Gastroesophageal sphincter (tissue), 3 donors: Measurements from ENCODE around the gene RPL28.
"Not testable (repeated sequence)": the region's sequence is repeated elsewhere in the genome, so short reads cannot be mapped to it uniquely, and the experiment has no call there.

Experiments
- EP300 ChIP-seq: sonication (generic); formaldehyde crosslinking; IDR thresholded peaks from one replicate; pipeline ENCODE4 v1.6.1; 2017; ENCODE audit warnings: antibody characterized with exemption, mild to moderate bottlenecking
- POLR2A ChIP-seq, 2 donors: fragments of 450-650 bp; IDR thresholded peaks; one replicate each; pipeline ENCODE4 v1.6.1; 2017; ENCODE audit warnings: antibody characterized with exemption in 2 of 2, mild to moderate bottlenecking in 2 of 2, moderate library complexity in 1 of 2
- POLR2AphosphoS5 ChIP-seq: sonication (generic); formaldehyde crosslinking; IDR thresholded peaks from one replicate; pipeline ENCODE4 v1.6.1; 2017; ENCODE audit warnings: antibody characterized with exemption
- TF ChIP-seq, protein P1 (sequence below), 4 experiments: fragments of 200-600 bp in 2 of 4; fragments of 450-650 bp in 2 of 4; sonication (generic) in 1 of 4; IDR thresholded peaks; one replicate each; pipeline ENCODE4 v1.5.1; 2017 to 2019; ENCODE audit warnings: antibody characterized with exemption in 4 of 4, mild to moderate bottlenecking in 2 of 4, moderate library complexity in 2 of 4

DNA sequence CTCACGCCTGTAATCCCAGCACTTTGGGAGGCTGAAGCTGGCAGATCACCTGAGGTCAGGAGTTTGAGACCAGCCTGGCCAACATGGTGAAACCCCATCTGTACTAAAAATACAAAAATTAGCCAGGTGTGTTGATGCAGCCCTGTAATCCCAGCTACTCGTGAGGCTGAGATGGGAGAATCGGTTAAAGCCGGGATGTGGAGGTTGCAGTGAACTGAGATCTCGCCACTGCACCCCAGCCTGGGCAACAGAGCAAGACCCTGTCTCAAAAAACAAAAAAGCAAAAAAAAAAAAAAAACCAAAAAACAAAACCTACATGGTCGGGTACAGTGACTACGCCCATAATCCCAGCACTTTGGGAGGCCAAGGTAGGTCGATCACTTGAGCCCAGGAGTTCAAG, 23.4 kb downstream of the RPL28 start:
- TF ChIP-seq, protein P1, sequence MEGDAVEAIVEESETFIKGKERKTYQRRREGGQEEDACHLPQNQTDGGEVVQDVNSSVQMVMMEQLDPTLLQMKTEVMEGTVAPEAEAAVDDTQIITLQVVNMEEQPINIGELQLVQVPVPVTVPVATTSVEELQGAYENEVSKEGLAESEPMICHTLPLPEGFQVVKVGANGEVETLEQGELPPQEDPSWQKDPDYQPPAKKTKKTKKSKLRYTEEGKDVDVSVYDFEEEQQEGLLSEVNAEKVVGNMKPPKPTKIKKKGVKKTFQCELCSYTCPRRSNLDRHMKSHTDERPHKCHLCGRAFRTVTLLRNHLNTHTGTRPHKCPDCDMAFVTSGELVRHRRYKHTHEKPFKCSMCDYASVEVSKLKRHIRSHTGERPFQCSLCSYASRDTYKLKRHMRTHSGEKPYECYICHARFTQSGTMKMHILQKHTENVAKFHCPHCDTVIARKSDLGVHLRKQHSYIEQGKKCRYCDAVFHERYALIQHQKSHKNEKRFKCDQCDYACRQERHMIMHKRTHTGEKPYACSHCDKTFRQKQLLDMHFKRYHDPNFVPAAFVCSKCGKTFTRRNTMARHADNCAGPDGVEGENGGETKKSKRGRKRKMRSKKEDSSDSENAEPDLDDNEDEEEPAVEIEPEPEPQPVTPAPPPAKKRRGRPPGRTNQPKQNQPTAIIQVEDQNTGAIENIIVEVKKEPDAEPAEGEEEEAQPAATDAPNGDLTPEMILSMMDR (IDR thresholded peaks at IDR 0.05), result not testable (repeated sequence)
- not testable (repeated sequence) for TF ChIP-seq POLR2AphosphoS5; POLR2A (IDR thresholded peaks at IDR 0.05); EP300
